GM12801 (cell line): ENCODE measurements around the gene FOXP3.

Experiments used
- CTCF ChIP-seq: IDR thresholded peaks from one replicate; pipeline ENCODE4 v1.5.1; 2011; ENCODE audit warnings: control low read depth; ENCODE audit not compliant: insufficient read length; ENCODE audit errors: extremely low read depth

The FOXP3 gene

DNA sequence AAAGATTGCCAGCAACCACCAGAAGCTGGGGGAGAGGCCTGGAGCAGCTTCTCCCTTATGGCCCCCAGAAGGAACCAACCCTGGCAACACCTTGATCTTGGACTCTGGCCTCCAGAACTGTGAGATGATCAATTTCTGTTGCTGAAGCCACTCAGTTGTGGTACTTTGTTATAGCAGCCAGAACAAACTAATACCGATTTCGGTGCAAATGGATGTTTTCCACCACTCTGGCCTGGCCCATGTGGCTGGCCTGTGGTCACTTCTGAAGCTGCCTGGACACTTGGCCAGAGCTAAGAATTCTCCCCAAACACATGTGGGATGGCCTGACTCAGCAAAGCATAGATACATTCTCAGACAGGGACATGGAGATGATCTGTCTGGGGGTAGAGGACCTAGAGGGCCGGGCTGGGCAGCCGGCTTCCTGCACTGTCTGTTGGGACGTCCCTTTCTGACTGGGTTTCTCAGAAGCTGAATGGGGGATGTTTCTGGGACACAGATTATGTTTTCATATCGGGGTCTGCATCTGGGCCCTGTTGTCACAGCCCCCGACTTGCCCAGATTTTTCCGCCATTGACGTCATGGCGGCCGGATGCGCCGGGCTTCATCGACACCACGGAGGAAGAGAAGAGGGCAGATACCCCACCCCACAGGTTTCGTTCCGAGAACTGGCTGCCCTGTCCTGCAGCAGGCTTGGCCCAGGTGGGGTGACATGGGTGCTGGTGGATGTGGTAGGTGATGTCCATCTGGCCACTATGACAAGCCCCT is 4.1 kb downstream of the FOXP3 start:
- TF ChIP-seq CTCF = no peak

GRCh38 chrX:49258749-49259124 is 5.8 kb downstream of the FOXP3 start:
- no peak for TF ChIP-seq CTCF

- no peak for TF ChIP-seq CTCF
Observed at GRCh38 chrX:49257846-49258748, 6.4 kb downstream of the FOXP3 start.

DNA sequence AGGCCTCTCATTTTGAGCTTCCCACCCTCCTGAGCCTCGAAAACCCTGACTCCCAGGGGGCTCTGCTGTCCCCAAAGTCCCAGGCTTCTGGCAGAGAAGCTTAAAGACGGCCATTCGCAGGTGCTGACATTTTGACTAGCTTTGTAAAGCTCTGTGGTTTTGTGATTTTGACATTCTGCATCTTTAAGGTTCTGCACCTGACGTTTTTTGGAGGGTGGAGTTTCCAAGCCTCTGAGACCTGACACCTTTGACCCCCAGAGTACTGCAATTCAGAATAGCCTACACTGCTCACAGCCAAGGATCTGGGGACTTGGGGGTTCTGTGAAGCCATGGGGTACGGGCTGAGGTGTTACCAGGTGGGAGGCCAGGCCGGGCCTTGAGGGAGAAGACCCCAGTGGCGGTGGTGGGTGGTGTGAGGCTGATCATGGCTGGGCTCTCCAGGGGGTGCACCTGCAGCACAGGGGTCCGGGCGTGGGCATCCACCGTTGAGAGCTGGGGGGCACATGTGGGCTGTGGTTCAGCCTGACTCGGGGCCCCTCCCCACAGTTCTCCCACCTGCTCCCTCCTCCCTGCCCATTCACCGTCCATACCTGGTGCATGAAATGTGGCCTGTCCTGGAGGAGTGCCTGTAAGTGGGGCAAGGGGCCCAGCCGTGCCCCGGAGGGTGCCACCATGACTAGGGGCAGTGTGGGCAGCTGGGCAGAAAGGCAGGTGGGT is 7.3 kb downstream of the FOXP3 start:
- no peak for TF ChIP-seq CTCF

- no peak for TF ChIP-seq CTCF
Observed at GRCh38 chrX:49256268-49256995, 8.1 kb downstream of the FOXP3 start.

- TF ChIP-seq CTCF = no peak
Observed at GRCh38 chrX:49254639-49255038, 9.9 kb downstream of the FOXP3 start.

GRCh38 chrX:49251325-49251724 is 13.2 kb downstream of the FOXP3 start:
- TF ChIP-seq CTCF = no peak
